ENCODE results near the gene PRR35.

Gene PRR35

GRCh38 chr16:528111-529011, 31.8 kb upstream of the PRR35 start:
- peak; percentile 58 for DNase-seq

GRCh38 chr16:529012-529575, 31.1 kb upstream of the PRR35 start:
- peak; percentile 12 for DNase-seq

GRCh38 chr16:530111-530817, 29.9 kb upstream of the PRR35 start:
- no peak for DNase-seq

- no peak for DNase-seq
Measured at GRCh38 chr16:531494-532125, 28.6 kb upstream of the PRR35 start.

GRCh38 chr16:533391-534123, 26.6 kb upstream of the PRR35 start:
- DNase-seq: no peak

- no peak for DNase-seq
Measured at GRCh38 chr16:534135-534534, 26.1 kb upstream of the PRR35 start.

GRCh38 chr16:534856-535445, 25.2 kb upstream of the PRR35 start:
- DNase-seq: no peak

- peak; percentile 85 for DNase-seq
Measured at GRCh38 chr16:535446-536405, 24.5 kb upstream of the PRR35 start.

GRCh38 chr16:536746-537145, 23.4 kb upstream of the PRR35 start:
- DNase-seq: no peak

GRCh38 chr16:537415-538335, 22.5 kb upstream of the PRR35 start:
- DNase-seq: no peak

- DNase-seq: peak; percentile 65
Measured at GRCh38 chr16:539901-540530, 20.2 kb upstream of the PRR35 start.

- no peak for DNase-seq
Measured at GRCh38 chr16:540645-541340, 19.4 kb upstream of the PRR35 start.

- DNase-seq: no peak
Measured at GRCh38 chr16:543301-544164, 16.7 kb upstream of the PRR35 start.

GRCh38 chr16:544517-544916, 15.7 kb upstream of the PRR35 start:
- DNase-seq: no peak

- DNase-seq: peak; percentile 22
Measured at GRCh38 chr16:546909-547770, 13.1 kb upstream of the PRR35 start.

- no peak for DNase-seq
Measured at GRCh38 chr16:548586-548985, 11.6 kb upstream of the PRR35 start.
